ENCODE measurements around the gene TRIM68.

Gene TRIM68

DNA sequence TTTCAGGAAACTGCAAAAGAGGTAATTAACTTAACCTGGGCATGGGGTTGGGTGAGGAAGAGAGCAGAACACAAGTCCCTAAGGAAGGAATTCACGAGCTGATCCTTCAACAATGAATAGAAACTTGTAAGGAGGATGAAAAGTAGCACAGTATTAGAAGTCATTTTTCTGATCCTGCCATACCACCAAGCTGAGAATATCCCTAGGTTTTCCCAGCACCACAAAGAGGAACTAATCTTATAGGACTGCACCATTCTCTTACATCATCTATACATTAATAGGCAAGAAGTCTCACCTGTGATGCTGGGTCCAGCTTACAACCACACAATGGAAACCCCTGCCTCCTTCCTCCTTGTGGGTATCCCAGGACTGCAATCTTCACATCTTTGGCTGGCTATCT is 14.3 kb downstream of the TRIM68 start, which contains the start of gene OR52I1:
TSS of gene OR52I1 (plus strand) at position 301 of the 400 bp plus-strand sequence. CDS start at position 301, 0 bp downstream.
- Histone ChIP-seq H3K27ac (ENCODE audit: low read depth, low read length) (no peak within 1 kb of the TSS), H3K4me1 (ENCODE audit: control insufficient read depth, insufficient read depth, low read length) (no peaks in the 10 kb centered on the region), H3K27me3 (ENCODE audit: control insufficient read depth, insufficient read depth, low read length) (no peaks in the 10 kb centered on the region), H3K9ac (ENCODE audit: low read depth, low read length) (no peak within 1 kb of the TSS), H3K4me3 (ENCODE audit: low read depth, low read length) (no peak within 1 kb of the TSS), H3K36me3 (ENCODE audit: control insufficient read depth, insufficient read depth, low read length) (no peaks in the 10 kb centered on the region; the same call in 1 of the 2 replicates), H3K9me3 (ENCODE audit: control insufficient read depth, insufficient read depth, low read length) (no peaks in the 10 kb centered on the region)

DNA sequence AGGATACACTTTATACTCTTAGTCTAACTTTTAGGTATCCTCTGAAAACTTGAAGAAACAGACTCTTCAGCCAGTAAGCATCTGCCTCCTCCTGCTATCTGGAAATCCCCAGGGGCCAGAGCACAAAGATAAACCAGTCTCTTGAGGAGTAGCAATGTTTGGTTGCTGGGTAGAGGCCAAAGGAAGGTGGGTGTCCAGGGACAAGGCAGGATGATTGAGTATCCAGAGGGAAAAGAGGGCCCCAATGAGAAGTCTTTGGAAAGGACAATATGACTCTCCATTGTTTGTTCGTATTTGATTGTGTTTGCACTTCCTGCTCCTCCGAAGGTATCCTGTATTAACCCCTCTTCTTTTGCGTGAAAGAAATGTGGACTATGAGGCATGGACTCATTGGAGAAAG is 19.0 kb downstream of the TRIM68 start:
- Histone ChIP-seq H3K4me1 (ENCODE audit: control insufficient read depth, insufficient read depth, low read length) (no peaks in the 10 kb centered on the region), H3K36me3 (ENCODE audit: control insufficient read depth, insufficient read depth, low read length) (no peaks in the 10 kb centered on the region), H3K9me3 (ENCODE audit: control insufficient read depth, insufficient read depth, low read length) (no peaks in the 10 kb centered on the region), H3K9ac (ENCODE audit: low read depth, low read length) (no peak overlapping the region), H3K27ac (ENCODE audit: low read depth, low read length) (no peak overlapping the region), H3K27me3 (ENCODE audit: control insufficient read depth, insufficient read depth, low read length) (no peaks in the 10 kb centered on the region), H3K4me3 (ENCODE audit: low read depth, low read length) (no peak overlapping the region)

DNA sequence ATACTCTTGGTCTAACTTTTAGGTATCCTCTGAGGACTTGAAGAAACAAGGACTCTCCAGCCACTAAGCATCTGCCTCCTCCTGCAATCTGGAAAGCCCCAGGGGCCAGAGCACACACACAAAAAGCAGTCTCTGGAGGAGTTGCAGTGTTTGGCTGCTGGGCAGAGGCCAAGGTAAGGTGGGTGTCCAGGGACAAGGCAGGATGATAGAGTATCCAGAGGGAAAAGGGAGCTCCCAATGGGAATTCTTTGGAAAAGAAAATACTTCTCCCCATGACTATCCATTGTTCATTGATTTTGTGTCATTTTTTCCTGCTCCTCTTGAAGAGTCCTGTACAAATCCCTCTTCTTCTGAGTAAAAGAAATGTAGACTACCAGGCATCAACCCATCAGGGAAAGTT is 26.6 kb downstream of the TRIM68 start, which contains the start of gene OR52I2:
TSS of gene OR52I2 (plus strand) at position 301 of the 400 bp plus-strand sequence.
- Histone ChIP-seq H3K27me3 (ENCODE audit: control insufficient read depth, insufficient read depth, low read length) (no peaks in the 10 kb centered on the region), H3K36me3 (ENCODE audit: control insufficient read depth, insufficient read depth, low read length) (no peaks in the 10 kb centered on the region), H3K27ac (ENCODE audit: low read depth, low read length) (no peak within 1 kb of the TSS), H3K4me1 (ENCODE audit: control insufficient read depth, insufficient read depth, low read length) (no peaks in the 10 kb centered on the region), H3K9me3 (ENCODE audit: control insufficient read depth, insufficient read depth, low read length) (no peaks in the 10 kb centered on the region), H3K4me3 (ENCODE audit: low read depth, low read length) (no peak within 1 kb of the TSS), H3K9ac (ENCODE audit: low read depth, low read length) (no peak within 1 kb of the TSS)

DNA sequence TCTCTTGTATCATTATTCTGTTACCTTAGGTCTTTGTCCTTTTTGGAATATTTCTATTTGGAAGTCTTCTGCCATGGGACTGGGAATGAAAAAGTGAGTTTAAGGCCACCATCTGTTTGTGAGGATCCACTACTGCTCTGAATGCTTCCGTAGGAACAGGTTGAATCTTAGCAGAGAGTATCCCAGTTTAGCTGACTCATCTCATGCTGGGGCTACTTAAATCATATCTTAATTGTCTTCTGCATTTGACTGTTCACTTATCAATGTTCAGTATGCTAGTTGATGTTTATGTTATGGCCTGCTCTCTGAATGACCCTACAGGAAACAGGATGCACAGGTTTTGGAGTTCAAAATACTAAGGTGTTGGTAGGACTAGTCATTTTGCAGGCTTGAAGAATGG is 27.9 kb downstream of the TRIM68 start:
- no peak overlapping the region for H3K4me3 ChIP-seq (ENCODE audit: low read depth, low read length)
- H3K4me1 ChIP-seq (ENCODE audit: control insufficient read depth, insufficient read depth, low read length) = no peaks in the 10 kb centered on the region
- H3K9ac ChIP-seq (ENCODE audit: low read depth, low read length) = no peak overlapping the region
- no peaks in the 10 kb centered on the region for H3K9me3 ChIP-seq (ENCODE audit: control insufficient read depth, insufficient read depth, low read length)
- no peaks in the 10 kb centered on the region for H3K36me3 ChIP-seq (ENCODE audit: control insufficient read depth, insufficient read depth, low read length)
- no peaks in the 10 kb centered on the region for H3K27me3 ChIP-seq (ENCODE audit: control insufficient read depth, insufficient read depth, low read length)
- H3K27ac ChIP-seq (ENCODE audit: low read depth, low read length) = no peak overlapping the region

DNA sequence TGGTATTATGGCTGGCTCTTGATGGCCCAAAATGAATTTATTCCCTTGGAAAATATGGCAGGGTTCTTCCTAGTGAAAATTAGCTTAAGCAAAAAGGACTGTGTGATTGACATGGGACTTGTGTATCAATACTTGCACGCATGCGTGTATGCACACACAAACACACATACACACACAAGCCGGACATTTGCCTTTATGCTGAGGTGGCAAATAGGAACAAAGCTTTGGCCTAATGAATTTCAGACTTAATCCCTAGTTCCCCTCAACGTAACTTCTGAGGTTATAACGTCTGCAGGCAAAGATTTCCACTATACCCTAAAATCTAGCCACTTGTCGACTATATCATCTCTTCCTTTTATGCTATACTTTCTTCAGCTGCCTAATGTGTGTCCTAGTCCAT is 29.4 kb downstream of the TRIM68 start:
- no peaks in the 10 kb centered on the region for H3K36me3 ChIP-seq (ENCODE audit: control insufficient read depth, insufficient read depth, low read length)
- H3K27me3 ChIP-seq (ENCODE audit: control insufficient read depth, insufficient read depth, low read length) = no peaks in the 10 kb centered on the region
- H3K9me3 ChIP-seq (ENCODE audit: control insufficient read depth, insufficient read depth, low read length) = no peaks in the 10 kb centered on the region
- H3K9ac ChIP-seq (ENCODE audit: low read depth, low read length) = no peak overlapping the region
- no peak overlapping the region for H3K4me3 ChIP-seq (ENCODE audit: low read depth, low read length)
- H3K4me1 ChIP-seq (ENCODE audit: control insufficient read depth, insufficient read depth, low read length) = no peaks in the 10 kb centered on the region
- H3K27ac ChIP-seq (ENCODE audit: low read depth, low read length) = no peak overlapping the region

DNA sequence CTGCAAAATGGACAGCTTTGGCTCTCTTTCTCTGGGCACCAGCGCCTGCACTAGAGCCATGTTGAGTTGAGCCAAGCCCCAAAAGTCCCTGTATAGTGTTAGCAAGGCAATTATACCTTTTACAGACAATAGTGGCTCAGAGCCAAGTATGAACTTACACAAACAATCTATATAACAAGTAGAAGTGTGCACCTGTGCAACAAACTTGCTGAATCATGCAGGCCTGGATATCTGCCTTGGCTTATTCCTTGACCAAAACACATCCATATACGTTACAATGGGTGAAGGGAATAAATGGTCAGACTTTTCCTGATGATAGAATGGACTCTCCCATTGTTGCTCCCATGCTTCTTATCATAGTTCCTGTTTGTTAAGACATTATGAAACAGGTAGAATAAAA is 30.3 kb downstream of the TRIM68 start:
- H3K27ac ChIP-seq (ENCODE audit: low read depth, low read length) = no peak overlapping the region
- H3K4me1 ChIP-seq (ENCODE audit: control insufficient read depth, insufficient read depth, low read length) = no peaks in the 10 kb centered on the region
- H3K4me3 ChIP-seq (ENCODE audit: low read depth, low read length) = no peak overlapping the region
- H3K27me3 ChIP-seq (ENCODE audit: control insufficient read depth, insufficient read depth, low read length) = no peaks in the 10 kb centered on the region
- H3K9ac ChIP-seq (ENCODE audit: low read depth, low read length) = no peak overlapping the region
- H3K9me3 ChIP-seq (ENCODE audit: control insufficient read depth, insufficient read depth, low read length) = no peaks in the 10 kb centered on the region
- no peaks in the 10 kb centered on the region for H3K36me3 ChIP-seq (ENCODE audit: control insufficient read depth, insufficient read depth, low read length)

DNA sequence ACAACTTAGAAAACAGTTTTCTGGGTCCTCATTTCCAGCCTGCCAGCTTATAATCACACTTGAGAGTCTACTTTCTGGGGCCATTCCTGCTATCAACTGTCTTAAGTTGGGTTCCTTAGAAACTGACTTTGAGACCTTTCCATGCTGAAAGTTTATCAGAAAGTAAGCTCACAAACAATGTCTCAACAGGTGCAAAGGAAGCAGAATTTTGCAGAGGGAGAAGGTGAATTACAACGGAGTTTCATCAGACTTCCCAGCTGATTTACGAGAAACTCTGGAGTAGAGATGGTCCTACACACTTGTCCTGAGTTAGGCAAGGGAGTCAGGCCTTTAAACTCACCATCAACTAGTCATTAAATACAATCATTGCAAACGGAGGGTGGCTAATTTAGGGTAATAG is 31.2 kb downstream of the TRIM68 start:
- Histone ChIP-seq H3K9ac (ENCODE audit: low read depth, low read length) (no peak overlapping the region), H3K4me3 (ENCODE audit: low read depth, low read length) (no peak overlapping the region), H3K27ac (ENCODE audit: low read depth, low read length) (no peak overlapping the region), H3K36me3 (ENCODE audit: control insufficient read depth, insufficient read depth, low read length) (no peaks in the 10 kb centered on the region), H3K27me3 (ENCODE audit: control insufficient read depth, insufficient read depth, low read length) (no peaks in the 10 kb centered on the region), H3K4me1 (ENCODE audit: control insufficient read depth, insufficient read depth, low read length) (peaks cover 3% of the 10 kb centered on the region), H3K9me3 (ENCODE audit: control insufficient read depth, insufficient read depth, low read length) (no peaks in the 10 kb centered on the region)

DNA sequence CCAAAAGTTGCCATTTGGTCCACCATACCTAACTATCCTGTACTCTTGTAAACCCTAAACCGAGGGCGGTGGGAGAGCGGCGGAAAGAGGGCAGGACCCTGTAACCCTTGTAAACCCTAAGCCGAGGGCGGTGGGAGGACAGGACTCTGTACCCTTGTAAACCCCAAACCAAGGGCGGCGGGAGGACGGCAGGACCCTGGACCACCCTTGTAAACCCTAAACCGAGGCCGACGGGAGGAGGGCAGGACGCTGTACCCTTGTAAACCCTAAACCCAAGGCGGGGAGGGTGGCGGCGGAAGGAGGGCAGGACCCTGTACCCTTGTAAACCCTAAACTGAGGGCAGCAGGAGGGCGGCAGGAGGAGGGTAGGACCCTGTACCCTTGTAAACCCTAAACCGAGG is 39.0 kb downstream of the TRIM68 start:
- Histone ChIP-seq H3K4me3 (ENCODE audit: low read depth, low read length) (no peak overlapping the region), H3K4me1 (ENCODE audit: control insufficient read depth, insufficient read depth, low read length) (peaks cover 9% of the 10 kb centered on the region), H3K27me3 (ENCODE audit: control insufficient read depth, insufficient read depth, low read length) (no peaks in the 10 kb centered on the region), H3K27ac (ENCODE audit: low read depth, low read length) (no peak overlapping the region), H3K36me3 (ENCODE audit: control insufficient read depth, insufficient read depth, low read length) (no peaks in the 10 kb centered on the region), H3K9ac (ENCODE audit: low read depth, low read length) (no peak overlapping the region), H3K9me3 (ENCODE audit: control insufficient read depth, insufficient read depth, low read length) (no peaks in the 10 kb centered on the region)

DNA sequence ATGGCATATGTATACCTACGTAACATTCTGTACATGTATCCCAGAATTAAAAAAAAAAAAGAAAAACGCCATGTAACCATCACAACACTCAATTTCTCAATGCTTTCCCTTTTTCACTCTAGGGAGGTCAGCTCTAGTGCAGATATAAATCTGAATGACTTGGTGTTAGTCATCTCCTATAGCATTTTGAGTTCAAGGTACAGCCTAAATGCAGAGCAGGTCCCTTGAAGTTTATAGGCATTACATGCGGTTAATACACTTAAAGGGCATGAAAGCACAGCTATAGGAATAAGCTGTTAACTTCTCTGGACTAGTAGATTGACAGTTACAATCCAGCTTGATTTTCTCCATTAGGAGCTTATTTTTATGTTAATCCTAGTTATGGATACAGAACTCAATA is 42.7 kb downstream of the TRIM68 start:
- Histone ChIP-seq H3K9me3 (ENCODE audit: control insufficient read depth, insufficient read depth, low read length) (no peaks in the 10 kb centered on the region), H3K27ac (ENCODE audit: low read depth, low read length) (no peak overlapping the region), H3K9ac (ENCODE audit: low read depth, low read length) (no peak overlapping the region)

DNA sequence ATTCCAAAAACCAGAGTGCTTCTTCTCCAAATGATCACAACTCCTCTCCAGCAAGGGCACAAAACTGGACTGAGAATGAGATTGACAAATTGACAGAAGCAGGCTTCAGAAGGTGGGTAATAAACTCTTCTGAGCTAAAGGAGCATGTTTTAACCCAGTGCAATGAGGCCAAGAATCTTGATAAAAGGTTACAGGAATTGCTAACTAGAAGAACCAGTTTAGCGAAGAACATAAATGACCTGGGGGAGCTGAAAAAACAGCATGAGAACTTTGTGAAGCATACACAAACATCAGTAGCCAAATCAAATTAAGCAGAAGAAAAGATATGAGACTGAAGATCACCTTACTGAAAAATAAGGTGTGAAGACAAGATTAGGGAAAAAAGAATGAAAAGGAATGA is 47.6 kb downstream of the TRIM68 start:
- Histone ChIP-seq H3K9ac (ENCODE audit: low read depth, low read length) (no peak overlapping the region), H3K27me3 (ENCODE audit: control insufficient read depth, insufficient read depth, low read length) (no peaks in the 10 kb centered on the region), H3K9me3 (ENCODE audit: control insufficient read depth, insufficient read depth, low read length) (no peaks in the 10 kb centered on the region), H3K27ac (ENCODE audit: low read depth, low read length) (no peak overlapping the region), H3K4me3 (ENCODE audit: low read depth, low read length) (no peak overlapping the region), H3K36me3 (ENCODE audit: control insufficient read depth, insufficient read depth, low read length) (no peaks in the 10 kb centered on the region), H3K4me1 (ENCODE audit: control insufficient read depth, insufficient read depth, low read length) (no peaks in the 10 kb centered on the region)

More for the DNA sequence above, 42.7 kb downstream of the TRIM68 start:
- no peaks in the 10 kb centered on the region for H3K27me3 ChIP-seq (ENCODE audit: control insufficient read depth, insufficient read depth, low read length)
- no peaks in the 10 kb centered on the region for H3K36me3 ChIP-seq (ENCODE audit: control insufficient read depth, insufficient read depth, low read length)
- no peaks in the 10 kb centered on the region for H3K4me1 ChIP-seq (ENCODE audit: control insufficient read depth, insufficient read depth, low read length)
- no peak overlapping the region for H3K4me3 ChIP-seq (ENCODE audit: low read depth, low read length)

DNA sequence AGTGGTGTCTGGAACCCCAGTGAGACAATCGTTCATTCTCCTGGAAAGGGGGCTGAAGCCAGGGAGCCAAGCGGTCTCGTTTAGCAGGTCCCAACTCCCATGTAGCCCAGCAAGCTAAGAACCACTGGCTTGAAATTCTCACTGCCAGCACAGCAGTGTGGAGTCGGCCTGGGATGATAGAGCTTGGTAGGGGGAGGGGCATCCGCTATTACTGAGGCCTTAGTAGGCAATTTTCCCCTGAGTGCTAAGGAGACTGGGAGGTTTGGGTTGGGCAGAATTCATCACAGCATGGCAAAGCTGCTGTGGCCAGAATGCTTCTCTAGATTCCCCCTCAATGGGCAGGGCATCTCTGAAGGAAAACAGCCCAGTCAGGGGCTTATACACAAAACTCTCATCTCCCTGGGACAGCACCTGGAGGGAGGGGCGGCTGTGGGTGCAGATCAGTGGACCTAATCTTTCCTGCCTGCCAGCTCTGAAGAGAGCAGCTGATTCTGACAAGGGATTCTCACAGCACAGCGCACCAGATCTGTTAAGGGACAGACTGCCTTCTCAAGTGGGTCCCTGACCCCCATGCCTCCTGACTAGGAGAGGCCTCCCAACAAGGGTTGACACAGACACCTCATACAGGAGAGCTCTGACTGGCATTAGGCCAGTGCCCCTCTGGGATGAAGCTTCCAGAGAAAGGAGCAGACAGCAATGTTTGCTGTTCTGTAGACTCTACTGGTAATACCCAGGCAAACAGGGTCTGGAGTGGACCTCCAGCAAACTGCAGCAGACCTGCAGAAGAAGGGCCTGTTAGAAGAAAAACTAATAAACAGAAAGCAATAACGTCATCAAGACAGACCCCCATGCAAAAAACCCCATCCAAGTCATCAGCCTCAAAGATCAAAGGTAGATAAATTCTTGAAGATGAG is 48.2 kb downstream of the TRIM68 start:
- H3K9me3 ChIP-seq (ENCODE audit: control insufficient read depth, insufficient read depth, low read length) = peaks cover 3% of the 10 kb centered on the region; the same call in 1 of the 2 replicates
- no peaks in the 10 kb centered on the region for H3K4me1 ChIP-seq (ENCODE audit: control insufficient read depth, insufficient read depth, low read length)
- no peak overlapping the region for H3K27ac ChIP-seq (ENCODE audit: low read depth, low read length)
- H3K27me3 ChIP-seq (ENCODE audit: control insufficient read depth, insufficient read depth, low read length) = no peaks in the 10 kb centered on the region
- no peaks in the 10 kb centered on the region for H3K36me3 ChIP-seq (ENCODE audit: control insufficient read depth, insufficient read depth, low read length)
- no peak overlapping the region for H3K9ac ChIP-seq (ENCODE audit: low read depth, low read length)
- no peak overlapping the region for H3K4me3 ChIP-seq (ENCODE audit: low read depth, low read length)

Data from HUES48 (cell line).